ENCODE measurements around the gene NFYC. TPM values are rescaled to one million over a fixed set of nuclear protein-coding genes. Genes with fewer than 3 reads are reported as not detected.

The NFYC gene
- total RNA-seq, 6 donors from 2014 or later = 40.0 to 73.3 (median 50.9) TPM

GRCh38 chr1:40687059-40687458 is 4.4 kb upstream of the NFYC start:
- no peak overlapping the region for H3K27ac ChIP-seq
- no peaks in the 10 kb centered on the region for H3K27me3 ChIP-seq
- ATAC-seq (ENCODE audit: low FRiP score in 2 of 2) (no peak), DNase-seq (no peak)
- peaks cover 0 to 6% (median 4%) of the 10 kb centered on the region in 4 donors for H3K4me1 ChIP-seq
- peaks cover 0 to 10% (median 2%) of the 10 kb centered on the region in 4 donors for H3K36me3 ChIP-seq
- no peak for TF ChIP-seq POLR2A (IDR thresholded peaks at IDR 0.05)
- TF ChIP-seq CTCF (IDR thresholded peaks at IDR 0.05) = no peak
- no peak for TF ChIP-seq EP300 (IDR thresholded peaks at IDR 0.05)
- TF ChIP-seq POLR2AphosphoS5 (IDR thresholded peaks at IDR 0.05) = no peak
- no peak overlapping the region for H3K4me3 ChIP-seq
- WGBS, 2 donors = 94 to 96% methylated on average over 7 of the region's 7 CpGs
- H3K9me3 ChIP-seq = no peaks in the 10 kb centered on the region

DNA sequence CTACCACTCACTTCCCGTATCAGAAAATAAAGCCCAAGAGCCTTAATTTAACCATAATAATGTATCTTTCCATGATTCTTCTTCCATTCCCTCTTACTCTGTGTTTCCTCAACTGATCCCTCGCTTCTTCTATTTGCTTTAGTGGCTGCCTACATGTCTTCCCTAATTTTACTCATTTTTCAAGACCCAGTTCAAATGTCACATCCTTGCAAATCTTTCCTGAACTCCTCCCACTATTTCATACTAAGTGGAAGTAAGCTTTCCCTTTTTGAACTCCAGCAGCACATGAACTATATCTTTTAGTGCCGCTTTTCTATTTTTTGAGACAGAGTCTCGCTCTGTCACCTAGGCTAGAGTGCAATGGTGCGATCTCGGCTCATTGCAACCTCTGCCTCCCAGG is 3.8 kb upstream of the NFYC start:
- H3K36me3 ChIP-seq = peaks cover 0 to 10% (median 2%) of the 10 kb centered on the region in 4 donors
- no peaks in the 10 kb centered on the region for H3K27me3 ChIP-seq
- no peak overlapping the region for H3K4me3 ChIP-seq
- WGBS, 2 donors = 95 to 96% methylated on average over 6 of the region's 6 CpGs
- no peak overlapping the region for H3K27ac ChIP-seq
- H3K4me1 ChIP-seq = peaks cover 5 to 10% (median 8%) of the 10 kb centered on the region in 4 donors
- ATAC-seq (ENCODE audit: low FRiP score in 2 of 2) = no peak
- no peaks in the 10 kb centered on the region for H3K9me3 ChIP-seq
- DNase-seq = no peak
- TF ChIP-seq POLR2A (IDR thresholded peaks at IDR 0.05) (no peak), POLR2AphosphoS5 (IDR thresholded peaks at IDR 0.05) (no peak), EP300 (IDR thresholded peaks at IDR 0.05) (no peak), CTCF (IDR thresholded peaks at IDR 0.05) (no peak)

GRCh38 chr1:40689737-40690136 is 1.8 kb upstream of the NFYC start:
- DNase-seq (no peak), ATAC-seq (ENCODE audit: low FRiP score in 2 of 2) (no peak)
- Histone ChIP-seq H3K4me3 (no peak overlapping the region), H3K9me3 (no peaks in the 10 kb centered on the region), H3K36me3 (peaks cover 0 to 10% (median 2%) of the 10 kb centered on the region in 4 donors), H3K4me1 (peaks cover 19 to 25% (median 22%) of the 10 kb centered on the region in 4 donors), H3K27me3 (no peaks in the 10 kb centered on the region), H3K27ac (no peak overlapping the region)
- TF ChIP-seq CTCF (IDR thresholded peaks at IDR 0.05) = no peak
- TF ChIP-seq POLR2AphosphoS5 (IDR thresholded peaks at IDR 0.05) = no peak
- TF ChIP-seq POLR2A (IDR thresholded peaks at IDR 0.05) = no peak
- TF ChIP-seq EP300 (IDR thresholded peaks at IDR 0.05) = no peak
- WGBS, 2 donors = 32 to 36% methylated on average over 1 of the region's 1 CpG

DNA sequence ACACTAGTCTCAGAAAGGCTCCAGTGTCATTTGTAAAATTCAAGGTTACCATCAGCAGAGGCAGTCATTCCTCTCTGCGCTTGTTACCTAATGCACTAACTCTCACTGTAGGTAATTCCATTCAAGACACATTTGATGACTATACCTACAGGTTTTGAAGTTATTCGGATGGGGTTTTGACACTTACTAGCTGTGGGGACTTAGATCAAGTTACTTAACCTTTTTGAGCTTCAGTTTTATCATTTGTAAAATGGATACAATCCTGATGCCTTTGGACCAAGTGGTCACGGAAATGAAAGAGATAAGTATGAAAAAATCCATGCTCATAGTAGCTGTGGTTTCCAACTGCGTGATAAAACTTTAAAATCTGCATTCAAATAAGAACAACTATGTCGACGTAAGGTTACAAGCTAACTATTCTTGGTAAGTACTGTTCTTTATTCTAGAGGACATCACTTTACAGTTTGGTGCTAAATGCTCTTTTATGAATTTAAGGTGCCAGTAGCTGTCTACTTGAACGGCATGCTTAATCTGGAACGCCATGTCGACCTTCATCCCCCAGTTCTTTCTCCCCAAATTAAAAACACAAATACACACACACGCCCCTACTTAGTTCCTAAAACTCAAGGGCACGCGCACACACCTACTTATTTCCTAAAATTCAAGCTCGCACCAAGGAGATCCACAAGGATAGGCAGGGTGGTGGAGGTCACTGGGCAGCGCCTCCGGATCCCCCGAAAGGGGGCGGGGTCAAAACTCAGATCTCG is 550 bp upstream of the NFYC start:
- H3K4me3 ChIP-seq = peak overlapping the region; percentile 26 to 87 (median 71)
- peak overlapping the region; percentile 99 to 100 (median 100) for H3K27ac ChIP-seq
- DNase-seq (no peak), ATAC-seq (ENCODE audit: low FRiP score in 2 of 2) (no peak)
- peaks cover 22 to 33% (median 27%) of the 10 kb centered on the region in 4 donors for H3K4me1 ChIP-seq
- H3K9me3 ChIP-seq = no peaks in the 10 kb centered on the region
- peaks cover 0 to 10% (median 2%) of the 10 kb centered on the region in 4 donors for H3K36me3 ChIP-seq
- TF ChIP-seq EP300 (IDR thresholded peaks at IDR 0.05) (no peak), CTCF (IDR thresholded peaks at IDR 0.05) (no peak), POLR2AphosphoS5 (IDR thresholded peaks at IDR 0.05) (no peak), POLR2A (IDR thresholded peaks at IDR 0.05) (no peak)
- WGBS, 2 donors = 22 to 26% methylated on average over 18 of the region's 18 CpGs
- H3K27me3 ChIP-seq = no peaks in the 10 kb centered on the region
